Pancreas (tissue), 10 donors: Measurements from ENCODE around the gene ZNF362. TPM values are rescaled to one million over a fixed set of nuclear protein-coding genes. Genes with fewer than 3 reads are reported as not detected.

Experiments
- ATAC-seq, 4 donors: fragments of 200-7000 bp; cut with Tn5 transposase; one replicate each; pipeline versions ENCODE4 v1.8.0 to v1.9.1; 2020; ENCODE audit warnings: mild to moderate bottlenecking in 4 of 4, moderate library complexity in 4 of 4
- DNase-seq, 6 donors: peaks; one replicate each; pipeline ENCODE4 v3.0.0-alpha.2; 2020
- FAIRE-seq: peaks from 2 replicates; lab custom pipeline; 2012; peaks lifted over from hg19 to GRCh38; lab: Jason Lieb, UNC
- H3K27ac ChIP-seq, 4 donors: fragments of 200-600 bp; sonication (generic); 1 replicate in 3 of 4; 2 replicates in 1 of 4; pipeline versions ENCODE4 v1.5.0 to v1.8.0; 2020
- H3K27me3 ChIP-seq, 4 donors: fragments of 200-600 bp; one replicate each; pipeline ENCODE4 v1.8.0; 2021
- H3K36me3 ChIP-seq, 3 donors: fragments of 200-600 bp; sonication (generic) in 1 of 3; one replicate each; pipeline versions ENCODE4 v1.5.0 to v1.8.0; 2020 to 2021
- H3K4me1 ChIP-seq, 3 donors: fragments of 200-600 bp; one replicate each; pipeline ENCODE4 v1.8.0; 2021
- H3K4me3 ChIP-seq, 4 donors: fragments of 200-600 bp; sonication (generic) in 2 of 4; one replicate each; pipeline versions ENCODE4 v1.5.0 to v1.8.0; 2020 to 2021
- H3K9me3 ChIP-seq, 4 donors: fragments of 200-600 bp; one replicate each; pipeline ENCODE4 v1.8.0; 2021
- CTCF ChIP-seq, 4 donors: fragments of 200-600 bp; sonication (generic) in 3 of 4; IDR thresholded peaks; one replicate each; pipeline versions ENCODE4 v1.5.0 to v1.8.0; 2021; ENCODE audit warnings: antibody characterized with exemption in 4 of 4
- WGBS, 2 donors: extraction: QIAGEN DNeasy Blood & Tissue Kit; methylation state at CpG; one replicate each; pipeline ENCODE4 v1.1.7; 2013; 5-methylcytosine and 5-hydroxymethylcytosine counted together
- intact Hi-C, 3 donors: fragments of 100-400 bp; cut with DNase I; formaldehyde crosslinking; loops; one replicate each; pipeline versions ENCODE4 v1.11.1 to v1.14.2; 2022
- polyA plus RNA-seq, 2 donors: library from polyadenylated mRNA; stranded (reverse); fragments of 200-250 nt; gene quantifications; one replicate each; pipeline ENCODE4 v1.2.3, GENCODE V29; 2013
- total RNA-seq, 6 donors: library from RNA; stranded (reverse); fragmentation: NEBNext Ultra II Directional in 4 of 6; extraction: Animal tissue kit (Norgen Biotek cat#: 25700) in 4 of 6; gene quantifications; one replicate each; pipeline versions ENCODE4 v1.2.1 to v1.2.4, GENCODE V29; 2021 to 2023
- donor health status: healthy with polysubstance abuse.
- donor health status: DM: no; HTN: no; CAD: no; lungs with moderate emphysema.
- donor health status: DM: no; HTN: no; CAD: no.
- donor health status: control.
- donor health status: control.
- donor health status: Bipolar disorder and iron deficiency.
- donor health status: DM: yes; HTN: yes; CAD: no.
- donor health status: DM: no; HTN: no; CAD: no.
- donor health status: DM: no; HTN: no; CAD: no.
- donor health status: DM: yes; HTN: yes; CAD: no.

Gene ZNF362
- total and polyA plus RNA-seq, 8 donors: 11.8 to 19.7 (median 13.9) TPM

GRCh38 chr1:33256221-33256470 lies 146 bp upstream of the ZNF362 start:
- FAIRE-seq (no peak), DNase-seq (no peak), ATAC-seq (no peak)
- H3K9me3 ChIP-seq: no peaks in the 10 kb centered on the region
- H3K27ac ChIP-seq: peak overlapping the region in 2 of 4 donors; percentile 33 to 93
- H3K4me3 ChIP-seq: peak overlapping the region in 2 of 4 donors; percentile 42 to 47
- intact Hi-C loops: no loop called here
- no peaks in the 10 kb centered on the region for H3K27me3 ChIP-seq
- TF ChIP-seq CTCF (IDR thresholded peaks at IDR 0.05): no peak
- WGBS, 2 donors: 0% methylated on average over 39 of the region's 43 CpGs; no CpG with 5 or more reads in 1 of the 2 donors
- no peaks in the 10 kb centered on the region for H3K36me3 ChIP-seq
- peaks cover 8 to 16% (median 12%) of the 10 kb centered on the region in 3 donors for H3K4me1 ChIP-seq

GRCh38 chr1:33257207-33257771 lies 997 bp downstream of the ZNF362 start:
- DNase-seq (no peak), FAIRE-seq (no peak), ATAC-seq (peak in 1 of 4 donors; percentile 5)
- intact Hi-C loops: no loop called here
- no peaks in the 10 kb centered on the region for H3K9me3 ChIP-seq
- 1% methylated on average over 18 of the region's 18 CpGs for WGBS, 2 donors
- H3K36me3 ChIP-seq: no peaks in the 10 kb centered on the region
- H3K4me3 ChIP-seq: peak overlapping the region; percentile 35 to 64 (median 41)
- no peak for TF ChIP-seq CTCF (IDR thresholded peaks at IDR 0.05)
- H3K4me1 ChIP-seq: peaks cover 8 to 16% (median 12%) of the 10 kb centered on the region in 3 donors
- H3K27ac ChIP-seq: peak overlapping the region; percentile 68 to 83 (median 80)
- no peaks in the 10 kb centered on the region for H3K27me3 ChIP-seq

GRCh38 chr1:33257772-33258712 lies 1.8 kb downstream of the ZNF362 start:
- 31 to 34% methylated on average over 19 of the region's 19 CpGs for WGBS, 2 donors
- intact Hi-C loops: no loop called here
- H3K4me1 ChIP-seq: peaks cover 8 to 16% (median 12%) of the 10 kb centered on the region in 3 donors
- DNase-seq (peak in 4 of 6 donors; percentile 17 to 60 (median 44)), ATAC-seq (peak; percentile 9 to 37 (median 21)), FAIRE-seq (no peak)
- no peaks in the 10 kb centered on the region for H3K9me3 ChIP-seq
- no peaks in the 10 kb centered on the region for H3K36me3 ChIP-seq
- H3K4me3 ChIP-seq: peak overlapping the region; percentile 35 to 64 (median 41)
- TF ChIP-seq CTCF (IDR thresholded peaks at IDR 0.05): no peak
- H3K27me3 ChIP-seq: no peaks in the 10 kb centered on the region
- H3K27ac ChIP-seq: peak overlapping the region; percentile 68 to 83 (median 80)

- H3K4me3 ChIP-seq: no peak overlapping the region
- TF ChIP-seq CTCF (IDR thresholded peaks at IDR 0.05): no peak
- DNase-seq (no peak), ATAC-seq (no peak), FAIRE-seq (no peak)
- intact Hi-C loops: no loop called here
- no peaks in the 10 kb centered on the region for H3K27me3 ChIP-seq
- H3K4me1 ChIP-seq: peaks cover 8 to 16% (median 12%) of the 10 kb centered on the region in 3 donors
- 85 to 88% methylated on average over 2 of the region's 2 CpGs for WGBS, 2 donors
- H3K9me3 ChIP-seq: no peaks in the 10 kb centered on the region
- H3K36me3 ChIP-seq: no peaks in the 10 kb centered on the region
- H3K27ac ChIP-seq: no peak overlapping the region
Observed at GRCh38 chr1:33258788-33259274, 2.5 kb downstream of the ZNF362 start.
